ENCODE results near the gene KIRREL3. TPM values are rescaled to one million over a fixed set of nuclear protein-coding genes. Genes with fewer than 3 reads are reported as not detected.

KIRREL3 gene
- total and polyA plus RNA-seq, 5 donors, result 0.74 to 1.2 (median 1.0) TPM

GRCh38 chr11:126473269-126473668 lies 527.3 kb downstream of the KIRREL3 start:
- no peaks in the 10 kb centered on the region for H3K9me3 ChIP-seq (ENCODE audit: control insufficient read depth, low read length)
- DNase-seq (peak in 2 of 3 donors; percentile 33 to 42), ATAC-seq (no peak)
- intact Hi-C loops (cut with DNase I), result no loop called here
- H3K4me1 ChIP-seq (ENCODE audit: control insufficient read depth, insufficient read depth, low read length), result no peaks in the 10 kb centered on the region
- no peak overlapping the region for H3K27ac ChIP-seq (ENCODE audit: low read length)
- H3K27me3 ChIP-seq (ENCODE audit: control insufficient read depth, insufficient read depth), result no peaks in the 10 kb centered on the region
- 94% methylated on average over 16 of the region's 16 CpGs for WGBS
- no peak overlapping the region for H3K4me3 ChIP-seq (ENCODE audit: low read length)

DNA sequence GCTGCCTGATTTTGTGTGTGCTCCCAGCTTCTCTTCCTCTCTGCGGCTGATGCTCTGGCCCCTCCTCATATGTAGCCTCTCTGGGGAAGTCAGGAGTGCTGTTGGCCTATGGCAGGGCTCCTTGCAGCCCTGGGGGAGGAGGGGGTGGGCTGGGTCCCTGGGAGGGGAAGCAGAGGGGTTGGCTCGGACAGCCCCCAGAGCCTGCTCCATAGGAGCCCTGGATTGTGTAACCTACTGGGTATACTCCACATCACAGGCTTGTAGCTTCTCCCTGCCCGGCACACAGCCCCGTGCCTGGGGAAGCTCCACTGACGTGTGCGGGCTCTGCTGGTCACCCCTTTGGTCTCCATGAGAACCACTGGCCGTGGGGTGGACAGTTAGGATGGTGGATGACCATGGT lies 531.3 kb downstream of the KIRREL3 start:
- ATAC-seq, result no peak
- DNase-seq, result peak in 2 of 3 donors; percentile 59 to 61
- WGBS, result 85% methylated on average over 7 of the region's 7 CpGs
- intact Hi-C loops (cut with DNase I), result no loop called here
- H3K4me3 ChIP-seq (ENCODE audit: low read length), result no peak overlapping the region
- no peaks in the 10 kb centered on the region for H3K9me3 ChIP-seq (ENCODE audit: control insufficient read depth, low read length)
- H3K27me3 ChIP-seq (ENCODE audit: control insufficient read depth, insufficient read depth), result no peaks in the 10 kb centered on the region
- no peaks in the 10 kb centered on the region for H3K4me1 ChIP-seq (ENCODE audit: control insufficient read depth, insufficient read depth, low read length)
- no peak overlapping the region for H3K27ac ChIP-seq (ENCODE audit: low read length)

DNA sequence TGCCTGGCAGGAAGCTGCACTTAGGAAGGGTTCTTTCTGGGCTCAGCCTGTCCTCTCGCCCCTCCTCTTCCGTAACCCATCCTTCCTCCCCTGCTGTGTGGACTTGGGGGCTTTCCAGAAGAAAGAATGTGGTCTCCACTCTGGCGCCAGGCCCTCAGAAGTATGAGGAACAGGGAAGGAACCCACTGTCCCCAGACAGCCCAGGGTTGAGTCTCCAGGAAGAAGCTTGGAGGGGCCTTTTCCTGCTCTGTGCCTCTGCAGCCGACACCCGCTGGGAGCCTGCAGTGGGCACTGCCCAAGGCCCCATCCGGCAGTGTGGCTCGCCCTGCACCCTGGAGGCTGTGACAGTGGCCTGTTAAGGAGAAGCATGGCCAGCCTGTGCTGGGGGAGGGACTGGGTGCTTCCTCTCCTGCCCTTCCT lies 532.5 kb downstream of the KIRREL3 start:
- DNase-seq (peak; percentile 42 to 84 (median 83)), ATAC-seq (peak; percentile 49 to 73)
- 59% methylated on average over 7 of the region's 7 CpGs for WGBS
- Histone ChIP-seq H3K4me3 (ENCODE audit: low read length) (no peak overlapping the region), H3K27ac (ENCODE audit: low read length) (no peak overlapping the region), H3K4me1 (ENCODE audit: control insufficient read depth, insufficient read depth, low read length) (no peaks in the 10 kb centered on the region), H3K27me3 (ENCODE audit: control insufficient read depth, insufficient read depth) (no peaks in the 10 kb centered on the region), H3K9me3 (ENCODE audit: control insufficient read depth, low read length) (no peaks in the 10 kb centered on the region)
- intact Hi-C loops (cut with DNase I), result no loop called here

DNA sequence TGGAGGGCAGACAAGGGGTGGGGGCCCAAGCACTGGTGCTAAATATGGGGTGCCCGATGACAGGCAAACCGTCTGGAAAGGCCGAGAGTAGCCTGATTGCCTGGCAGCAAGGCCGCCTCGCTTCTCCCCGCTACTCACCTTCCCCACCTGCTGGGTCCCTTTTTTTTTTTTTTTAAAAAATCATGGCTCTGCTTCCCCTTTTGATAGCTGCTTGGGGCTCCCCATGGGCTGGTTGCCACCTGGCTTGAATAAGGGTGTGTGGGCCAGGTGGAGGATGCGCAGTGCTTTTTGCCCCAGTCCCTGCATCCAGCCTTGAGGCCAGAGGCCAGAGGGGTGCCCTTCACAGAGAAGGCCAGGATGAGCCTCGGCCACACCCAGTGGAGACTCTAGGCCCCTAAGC lies 533.1 kb downstream of the KIRREL3 start:
- ATAC-seq (no peak), DNase-seq (peak in 1 of 3 donors; percentile 54)
- Histone ChIP-seq H3K9me3 (ENCODE audit: control insufficient read depth, low read length) (no peaks in the 10 kb centered on the region), H3K27ac (ENCODE audit: low read length) (no peak overlapping the region), H3K27me3 (ENCODE audit: control insufficient read depth, insufficient read depth) (no peaks in the 10 kb centered on the region), H3K4me1 (ENCODE audit: control insufficient read depth, insufficient read depth, low read length) (no peaks in the 10 kb centered on the region), H3K4me3 (ENCODE audit: low read length) (no peak overlapping the region)
- WGBS, result 95% methylated on average over 8 of the region's 8 CpGs
- intact Hi-C loops (cut with DNase I), result no loop called here

DNA sequence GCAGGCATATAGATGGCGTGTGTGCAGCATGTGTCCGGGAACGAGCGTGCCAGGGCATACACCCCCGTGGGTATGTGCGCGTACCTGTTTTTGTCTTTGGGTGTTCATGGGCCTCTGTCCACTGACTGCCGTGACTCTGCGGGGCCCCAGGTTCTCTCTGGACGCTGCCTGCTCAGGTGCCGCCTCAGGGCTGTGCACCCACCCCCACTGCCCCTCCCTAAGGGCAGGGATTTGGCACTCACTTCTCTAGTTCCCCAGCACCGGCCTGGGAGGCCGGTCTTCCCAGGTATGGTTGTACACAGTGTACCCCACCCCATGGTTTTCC lies 533.6 kb downstream of the KIRREL3 start:
- no peak overlapping the region for H3K4me3 ChIP-seq (ENCODE audit: low read length)
- no peak overlapping the region for H3K27ac ChIP-seq (ENCODE audit: low read length)
- ATAC-seq, result no peak
- intact Hi-C loops (cut with DNase I), result no loop called here
- no peaks in the 10 kb centered on the region for H3K9me3 ChIP-seq (ENCODE audit: control insufficient read depth, low read length)
- 95% methylated on average over 13 of the region's 13 CpGs for WGBS
- no peaks in the 10 kb centered on the region for H3K4me1 ChIP-seq (ENCODE audit: control insufficient read depth, insufficient read depth, low read length)
- no peaks in the 10 kb centered on the region for H3K27me3 ChIP-seq (ENCODE audit: control insufficient read depth, insufficient read depth)
- peak in 2 of 3 donors; percentile 41 to 45 for DNase-seq

DNA sequence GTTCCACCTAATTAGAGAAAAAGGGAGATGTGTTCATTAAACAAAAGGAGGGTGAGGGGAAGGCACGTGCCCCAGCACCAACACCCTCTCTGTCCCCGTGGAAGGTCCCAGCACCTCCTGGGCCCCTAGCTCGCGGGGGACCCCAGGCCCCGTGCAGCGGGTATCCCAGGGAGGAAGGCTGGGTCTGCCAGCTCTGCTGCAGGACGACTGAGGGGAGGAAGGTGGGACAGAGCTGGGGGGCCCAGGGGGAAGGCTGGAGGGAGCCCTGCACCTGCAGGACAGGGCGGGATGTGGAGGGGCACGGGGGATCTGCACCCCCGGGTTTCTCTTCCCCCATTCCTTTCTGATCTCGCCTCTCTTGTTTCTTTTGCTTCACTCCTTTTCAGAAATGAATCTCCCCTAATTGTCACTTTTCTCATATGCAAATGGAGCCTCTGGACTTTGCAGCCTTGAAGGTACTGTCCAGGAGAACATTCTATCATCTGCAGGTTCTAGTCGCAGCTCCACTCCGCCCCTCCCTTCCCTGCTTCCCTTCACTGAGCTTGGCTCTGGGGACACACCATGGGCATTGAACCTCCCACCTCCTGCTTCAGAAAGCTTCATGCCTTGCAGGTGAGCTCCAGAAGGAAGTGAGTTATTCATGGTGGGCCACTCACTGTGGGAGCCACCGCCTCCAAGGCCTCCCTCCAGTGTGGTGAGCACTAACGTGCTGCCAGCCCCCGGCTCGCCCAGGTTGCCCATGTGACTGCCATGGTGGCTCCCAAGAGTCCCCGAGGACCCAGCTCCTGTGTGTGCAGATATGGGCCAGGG lies 534.1 kb downstream of the KIRREL3 start:
- intact Hi-C loops (cut with DNase I), result no loop called here
- peak in 2 of 3 donors; percentile 33 to 37 for DNase-seq
- no peak for ATAC-seq
- Histone ChIP-seq H3K27me3 (ENCODE audit: control insufficient read depth, insufficient read depth) (no peaks in the 10 kb centered on the region), H3K9me3 (ENCODE audit: control insufficient read depth, low read length) (no peaks in the 10 kb centered on the region), H3K4me3 (ENCODE audit: low read length) (no peak overlapping the region), H3K4me1 (ENCODE audit: control insufficient read depth, insufficient read depth, low read length) (no peaks in the 10 kb centered on the region), H3K27ac (ENCODE audit: low read length) (no peak overlapping the region)
- 73% methylated on average over 18 of the region's 18 CpGs for WGBS

DNA sequence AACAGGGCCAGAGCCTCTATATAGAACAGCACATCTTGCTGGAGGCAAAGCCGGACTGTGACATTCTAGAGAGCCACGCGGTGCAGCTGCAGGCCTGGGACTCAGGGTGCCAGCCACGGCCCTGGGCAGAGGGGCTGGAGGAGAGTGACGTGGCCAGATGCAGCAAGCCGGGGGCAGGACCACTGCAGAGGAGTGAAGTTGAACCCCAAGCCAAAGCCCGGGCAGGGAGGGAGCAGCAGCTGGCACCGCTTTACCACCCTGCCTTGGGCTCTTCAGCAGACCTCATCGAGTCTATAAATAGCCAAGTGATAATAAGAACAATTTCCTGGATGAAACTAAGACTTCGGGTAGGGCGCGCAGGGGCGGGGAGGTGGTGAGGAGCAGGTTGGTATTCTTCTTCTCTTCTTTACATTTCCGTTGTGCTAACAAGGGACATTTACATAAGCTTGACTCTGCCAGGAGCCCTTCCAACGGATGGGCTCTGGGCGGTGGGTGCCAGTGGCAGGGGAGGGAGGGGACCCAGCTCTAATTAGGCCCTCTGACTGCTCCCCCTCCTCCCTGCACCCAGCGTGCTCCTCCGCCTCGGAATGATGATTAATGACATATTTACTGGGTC lies 534.9 kb downstream of the KIRREL3 start:
- intact Hi-C loops (cut with DNase I), result no loop called here
- no peak overlapping the region for H3K4me3 ChIP-seq (ENCODE audit: low read length)
- 36% methylated on average over 19 of the region's 19 CpGs for WGBS
- H3K27ac ChIP-seq (ENCODE audit: low read length), result no peak overlapping the region
- H3K27me3 ChIP-seq (ENCODE audit: control insufficient read depth, insufficient read depth), result no peaks in the 10 kb centered on the region
- ATAC-seq (no peak), DNase-seq (peak in 2 of 3 donors; percentile 40 to 47)
- no peaks in the 10 kb centered on the region for H3K4me1 ChIP-seq (ENCODE audit: control insufficient read depth, insufficient read depth, low read length)
- no peaks in the 10 kb centered on the region for H3K9me3 ChIP-seq (ENCODE audit: control insufficient read depth, low read length)

DNA sequence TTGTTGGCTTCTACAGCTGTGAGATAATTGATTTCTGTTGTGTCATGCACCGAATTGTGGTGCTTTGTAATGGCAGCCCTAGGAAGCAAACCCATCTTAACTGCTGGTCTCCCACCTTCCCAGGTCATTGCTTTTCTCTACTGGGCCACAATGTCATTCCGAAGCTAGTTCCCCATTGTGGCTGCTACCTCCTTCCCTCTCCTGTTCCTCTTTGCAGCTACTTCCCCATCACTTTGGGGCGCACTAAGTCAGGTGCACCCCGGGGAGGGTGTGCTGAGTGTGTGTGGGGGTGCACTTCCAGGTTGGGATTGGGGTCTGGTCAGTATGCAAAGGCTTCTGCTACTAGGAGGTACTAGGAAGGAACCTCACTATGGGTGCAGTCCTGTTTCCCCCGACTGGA lies 535.8 kb downstream of the KIRREL3 start:
- intact Hi-C loops (cut with DNase I), result no loop called here
- Histone ChIP-seq H3K4me1 (ENCODE audit: control insufficient read depth, insufficient read depth, low read length) (no peaks in the 10 kb centered on the region), H3K27me3 (ENCODE audit: control insufficient read depth, insufficient read depth) (no peaks in the 10 kb centered on the region), H3K9me3 (ENCODE audit: control insufficient read depth, low read length) (no peaks in the 10 kb centered on the region), H3K27ac (ENCODE audit: low read length) (no peak overlapping the region), H3K4me3 (ENCODE audit: low read length) (no peak overlapping the region)
- DNase-seq (peak in 2 of 3 donors; percentile 14 to 37), ATAC-seq (no peak)
- WGBS, result 85% methylated on average over 5 of the region's 5 CpGs

- peak in 1 of 3 donors; percentile 10 for DNase-seq
- Histone ChIP-seq H3K27me3 (ENCODE audit: control insufficient read depth, insufficient read depth) (no peaks in the 10 kb centered on the region), H3K27ac (ENCODE audit: low read length) (no peak overlapping the region), H3K4me1 (ENCODE audit: control insufficient read depth, insufficient read depth, low read length) (no peaks in the 10 kb centered on the region), H3K4me3 (ENCODE audit: low read length) (no peak overlapping the region), H3K9me3 (ENCODE audit: control insufficient read depth, low read length) (no peaks in the 10 kb centered on the region)
- no peak for ATAC-seq
- 97% methylated on average over 7 of the region's 7 CpGs for WGBS
- intact Hi-C loops (cut with DNase I), result no loop called here
These were observed 538.1 kb downstream of the KIRREL3 start for GRCh38 chr11:126462422-126462821.

GRCh38 chr11:126461996-126462395 lies 538.6 kb downstream of the KIRREL3 start:
- 88% methylated on average over 6 of the region's 6 CpGs for WGBS
- Histone ChIP-seq H3K27ac (ENCODE audit: low read length) (no peak overlapping the region), H3K27me3 (ENCODE audit: control insufficient read depth, insufficient read depth) (no peaks in the 10 kb centered on the region), H3K9me3 (ENCODE audit: control insufficient read depth, low read length) (no peaks in the 10 kb centered on the region), H3K4me1 (ENCODE audit: control insufficient read depth, insufficient read depth, low read length) (no peaks in the 10 kb centered on the region), H3K4me3 (ENCODE audit: low read length) (no peak overlapping the region)
- intact Hi-C loops (cut with DNase I), result no loop called here
- ATAC-seq, result no peak
- DNase-seq, result peak in 2 of 3 donors; percentile 1 to 10

- H3K4me1 ChIP-seq (ENCODE audit: control insufficient read depth, insufficient read depth, low read length), result no peaks in the 10 kb centered on the region
- no peaks in the 10 kb centered on the region for H3K9me3 ChIP-seq (ENCODE audit: control insufficient read depth, low read length)
- H3K27me3 ChIP-seq (ENCODE audit: control insufficient read depth, insufficient read depth), result no peaks in the 10 kb centered on the region
- no peak overlapping the region for H3K27ac ChIP-seq (ENCODE audit: low read length)
- DNase-seq (peak in 2 of 3 donors; percentile 35), ATAC-seq (no peak)
- 88% methylated on average over 8 of the region's 8 CpGs for WGBS
- H3K4me3 ChIP-seq (ENCODE audit: low read length), result no peak overlapping the region
- intact Hi-C loops (cut with DNase I), result no loop called here
These were observed 539.5 kb downstream of the KIRREL3 start for GRCh38 chr11:126461096-126461440.

All from right cardiac atrium (tissue), 5 donors.